ENCODE measurements around the gene TSPO2.

The TSPO2 gene

GRCh38 chr6:41075651-41076626 is 33.7 kb downstream of the TSPO2 start:
- no peak for DNase-seq (ENCODE audit: low spot score)

GRCh38 chr6:41077536-41077935 is 35.3 kb downstream of the TSPO2 start:
- DNase-seq (ENCODE audit: low spot score): no peak

- DNase-seq (ENCODE audit: low spot score): no peak
Observed at GRCh38 chr6:41078101-41078500, 35.8 kb downstream of the TSPO2 start.

- DNase-seq (ENCODE audit: low spot score): no peak
Observed at GRCh38 chr6:41079080-41079479, 36.8 kb downstream of the TSPO2 start.

GRCh38 chr6:41080621-41081020 is 38.4 kb downstream of the TSPO2 start:
- no peak for DNase-seq (ENCODE audit: low spot score)

GRCh38 chr6:41083072-41083471 is 40.8 kb downstream of the TSPO2 start:
- DNase-seq (ENCODE audit: low spot score): no peak

GRCh38 chr6:41085182-41085581 is 42.9 kb downstream of the TSPO2 start:
- DNase-seq (ENCODE audit: low spot score): no peak

- no peak for DNase-seq (ENCODE audit: low spot score)
Observed at GRCh38 chr6:41088451-41088850, 46.2 kb downstream of the TSPO2 start.

- DNase-seq (ENCODE audit: low spot score): no peak
Observed at GRCh38 chr6:41090841-41091761, 48.8 kb downstream of the TSPO2 start.

GRCh38 chr6:41092421-41093140 is 50.3 kb downstream of the TSPO2 start:
- DNase-seq (ENCODE audit: low spot score): no peak

- DNase-seq (ENCODE audit: low spot score): no peak
Observed at GRCh38 chr6:41093729-41094128, 51.5 kb downstream of the TSPO2 start.
